ENCODE results near the gene UGT1A5. TPM values are rescaled to one million over a fixed set of nuclear protein-coding genes. Genes with fewer than 3 reads are reported as not detected.

The UGT1A5 gene
- total RNA-seq, 1 donor from 2014 or later, result not detected

DNA sequence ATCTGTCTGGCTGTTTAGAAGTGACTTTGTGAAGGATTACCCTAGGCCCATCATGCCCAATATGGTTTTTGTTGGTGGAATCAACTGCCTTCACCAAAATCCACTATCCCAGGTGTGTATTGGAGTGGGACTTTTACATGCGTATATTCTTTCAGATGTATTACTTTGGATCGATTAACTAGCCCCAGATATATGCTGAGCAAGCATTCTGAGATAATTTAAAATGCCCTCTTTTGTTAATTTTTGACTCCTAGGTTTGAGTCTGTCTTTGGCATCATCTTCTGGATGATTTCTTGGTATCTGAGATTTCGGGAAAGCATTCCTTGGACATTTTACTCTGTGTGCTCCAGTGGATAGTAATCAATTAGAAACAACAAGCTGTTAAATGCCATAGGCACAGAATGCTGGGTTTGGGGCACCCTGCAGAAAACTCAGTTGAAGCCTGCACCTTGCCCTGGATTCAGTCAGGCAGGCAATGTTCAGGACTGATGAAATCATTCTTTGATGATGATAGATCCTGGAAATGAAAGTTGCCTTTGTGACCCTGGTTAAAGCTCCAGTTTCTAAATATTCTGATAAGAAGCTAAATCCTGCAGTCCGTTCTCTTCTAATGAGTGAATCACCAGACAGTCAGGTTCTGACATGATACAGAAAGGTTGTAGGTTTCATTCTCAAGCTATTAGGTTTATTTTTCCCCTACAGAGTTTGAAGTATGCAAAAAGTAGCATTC is 48.5 kb downstream of the UGT1A5 start:
- H3K27ac Mint-ChIP-seq, result no peak overlapping the region
- no peak for TF ChIP-seq CTCF (IDR thresholded peaks at IDR 0.05; ENCODE audit: unreplicated experiment)
- DNase-seq (ENCODE audit: low spot score in 2 of 2, unreplicated experiment in 2 of 2), result no peak
- no peaks in the 10 kb centered on the region for H3K36me3 Mint-ChIP-seq
- peaks cover 25% of the 10 kb centered on the region for H3K27me3 Mint-ChIP-seq (ENCODE audit: low read depth)
- no peak overlapping the region for H3K4me3 Mint-ChIP-seq
- no peaks in the 10 kb centered on the region for H3K4me1 Mint-ChIP-seq
- H3K9me3 Mint-ChIP-seq, result no peaks in the 10 kb centered on the region

DNA sequence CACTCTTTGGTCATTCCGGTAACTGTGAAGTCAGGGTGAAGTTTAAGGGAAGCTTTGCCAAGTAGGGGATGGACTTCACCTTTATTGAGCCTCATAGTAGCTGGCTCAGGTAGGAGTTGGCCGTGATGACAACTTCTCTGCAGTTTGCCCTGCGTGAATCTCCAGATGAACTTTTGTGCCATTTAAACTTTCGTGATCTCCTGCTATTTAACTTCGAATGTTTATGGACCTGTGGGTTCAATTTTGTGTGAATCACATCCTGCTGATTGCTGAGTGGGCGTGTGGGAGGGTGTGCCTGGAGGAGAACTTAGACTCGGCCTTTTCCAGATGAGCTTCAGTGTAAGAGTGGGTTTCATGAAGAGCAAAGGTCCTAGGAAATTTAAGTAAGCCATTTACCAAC is 51.6 kb downstream of the UGT1A5 start:
- Mint-ChIP-seq H3K9me3 (no peaks in the 10 kb centered on the region), H3K27ac (no peak overlapping the region), H3K27me3 (ENCODE audit: low read depth) (peaks cover 32% of the 10 kb centered on the region), H3K4me3 (no peak overlapping the region), H3K36me3 (no peaks in the 10 kb centered on the region), H3K4me1 (no peaks in the 10 kb centered on the region)
- DNase-seq (ENCODE audit: low spot score in 2 of 2, unreplicated experiment in 2 of 2), result no peak
- TF ChIP-seq CTCF (IDR thresholded peaks at IDR 0.05; ENCODE audit: unreplicated experiment), result no peak

DNA sequence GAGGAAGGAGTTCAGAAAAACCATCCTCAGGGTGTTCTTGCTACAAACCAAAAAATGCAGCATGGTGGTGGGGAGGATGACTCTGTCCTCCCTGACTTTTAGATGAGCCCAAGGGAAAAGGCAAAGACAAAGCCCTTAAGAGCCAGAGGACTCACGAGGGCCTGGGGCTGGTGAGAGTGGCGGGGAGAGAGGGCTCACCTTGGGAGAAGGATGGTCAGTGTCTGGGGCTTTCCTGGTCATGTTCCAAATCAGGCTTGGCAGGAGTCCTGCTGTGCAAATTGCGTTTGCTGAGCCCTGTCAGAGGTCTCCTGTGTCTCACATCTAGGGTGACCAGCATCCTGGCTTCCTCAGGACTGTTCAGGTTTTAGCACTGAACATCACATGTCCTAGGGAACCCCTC is 52.1 kb downstream of the UGT1A5 start:
- H3K4me1 Mint-ChIP-seq, result no peaks in the 10 kb centered on the region
- no peak for DNase-seq (ENCODE audit: low spot score in 2 of 2, unreplicated experiment in 2 of 2)
- no peaks in the 10 kb centered on the region for H3K9me3 Mint-ChIP-seq
- no peak overlapping the region for H3K27ac Mint-ChIP-seq
- peaks cover 33% of the 10 kb centered on the region for H3K27me3 Mint-ChIP-seq (ENCODE audit: low read depth)
- H3K36me3 Mint-ChIP-seq, result no peaks in the 10 kb centered on the region
- no peak overlapping the region for H3K4me3 Mint-ChIP-seq
- TF ChIP-seq CTCF (IDR thresholded peaks at IDR 0.05; ENCODE audit: unreplicated experiment), result no peak

DNA sequence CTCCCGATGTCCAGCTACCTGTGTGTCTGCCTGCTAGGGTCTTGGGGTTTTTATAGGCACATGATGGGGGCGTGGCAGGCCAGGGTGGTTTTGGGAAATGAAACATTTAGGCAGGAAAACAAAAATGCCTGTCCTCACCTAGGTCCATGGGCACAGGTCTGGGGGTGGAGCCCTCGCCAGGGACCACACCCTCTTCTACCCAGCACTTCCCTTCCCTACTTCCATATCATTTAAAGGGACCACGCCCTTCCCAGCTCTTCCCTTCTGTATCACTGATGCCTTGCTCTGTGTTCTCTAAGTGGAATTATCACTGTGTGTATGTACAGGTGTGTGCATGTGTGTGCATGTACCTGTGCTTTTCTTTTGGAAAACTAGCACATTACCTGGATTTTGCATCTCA is 53.7 kb downstream of the UGT1A5 start:
- Mint-ChIP-seq H3K9me3 (no peaks in the 10 kb centered on the region), H3K4me3 (no peak overlapping the region), H3K27ac (no peak overlapping the region), H3K4me1 (no peaks in the 10 kb centered on the region), H3K36me3 (no peaks in the 10 kb centered on the region), H3K27me3 (ENCODE audit: low read depth) (peaks cover 36% of the 10 kb centered on the region)
- no peak for TF ChIP-seq CTCF (IDR thresholded peaks at IDR 0.05; ENCODE audit: unreplicated experiment)
- no peak for DNase-seq (ENCODE audit: low spot score in 2 of 2, unreplicated experiment in 2 of 2)

- Mint-ChIP-seq H3K27ac (no peak overlapping the region), H3K9me3 (no peaks in the 10 kb centered on the region), H3K4me1 (no peaks in the 10 kb centered on the region), H3K36me3 (no peaks in the 10 kb centered on the region), H3K4me3 (no peak overlapping the region), H3K27me3 (ENCODE audit: low read depth) (peaks cover 30% of the 10 kb centered on the region)
- TF ChIP-seq CTCF (IDR thresholded peaks at IDR 0.05; ENCODE audit: unreplicated experiment), result no peak
- no peak for DNase-seq (ENCODE audit: low spot score in 2 of 2, unreplicated experiment in 2 of 2)
Observed at GRCh38 chr2:233768076-233768475, 55.4 kb downstream of the UGT1A5 start.

All from mesothelial cell of epicardium (in vitro differentiated cells).